Measurements from ENCODE around the gene OR8B4.

DNA sequence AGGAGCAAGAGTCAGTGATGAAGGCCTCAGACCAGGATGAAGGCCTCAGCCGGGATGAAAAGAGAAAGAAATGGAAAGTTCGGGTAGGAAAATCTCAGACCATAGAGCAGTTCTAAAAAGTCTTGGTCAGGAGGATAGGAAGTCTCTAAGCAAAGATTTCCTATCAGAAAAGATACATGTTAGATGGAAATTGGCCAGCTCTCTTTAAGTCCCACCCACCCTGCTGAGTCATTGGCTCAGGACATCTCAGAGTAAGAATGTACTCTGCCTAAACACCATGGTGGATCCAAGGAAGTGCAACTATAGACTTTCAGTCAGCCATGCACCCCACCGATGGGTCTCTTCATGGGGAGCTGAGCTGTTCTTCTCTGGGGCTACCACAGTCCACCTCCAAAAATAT lies 30.3 kb downstream of the OR8B4 start:
- TF ChIP-seq CTCF (IDR thresholded peaks at IDR 0.05) (no peak), POLR2A (IDR thresholded peaks at IDR 0.05) (no peak)

Data from Peyer's patch (tissue), 4 donors.